Measurements from ENCODE around the gene NFE2L2. TPM values are rescaled to one million over a fixed set of nuclear protein-coding genes. Genes with fewer than 3 reads are reported as not detected.
"Not testable (repeated sequence)": the region's sequence is repeated elsewhere in the genome, so short reads cannot be mapped to it uniquely, and the experiment has no call there.

The NFE2L2 gene
- total RNA-seq, 1 experiment from 2014 or later = 24.2 TPM

DNA sequence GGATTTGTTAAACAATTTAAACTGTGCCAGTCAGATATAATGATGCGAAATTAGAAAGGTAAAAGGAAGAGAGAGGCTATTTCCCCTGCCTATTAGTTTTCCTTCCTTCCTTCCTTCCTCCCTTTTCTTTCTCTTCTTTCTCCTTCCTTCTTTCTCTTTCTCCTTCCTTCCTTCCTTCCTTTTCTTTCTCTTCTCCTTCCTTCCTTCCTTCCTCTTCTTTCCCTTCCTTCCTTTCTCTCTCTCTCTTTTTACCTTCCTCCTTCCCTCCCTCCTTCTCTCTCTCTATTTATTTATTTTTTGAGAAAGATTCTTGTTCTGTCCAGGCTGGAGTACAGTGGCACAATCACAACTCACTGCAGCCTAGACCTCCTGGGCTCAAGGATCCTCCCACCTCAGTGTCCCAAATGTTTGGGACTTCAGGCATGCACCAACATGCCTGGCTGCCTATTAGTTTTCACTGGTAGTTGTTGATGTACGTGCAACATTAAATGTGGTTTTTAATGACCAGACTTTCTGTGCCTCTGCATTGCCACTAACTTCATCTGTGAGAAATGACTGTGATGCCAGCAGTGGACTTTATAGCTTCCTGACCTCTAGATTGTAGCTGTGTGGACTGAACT, 48.7 kb upstream of the NFE2L2 start:
- Histone ChIP-seq H3K4me1 (ENCODE audit: insufficient read depth, low read length) (peaks cover 8% of the 10 kb centered on the region), H2AFZ (ENCODE audit: low read length) (no peak overlapping the region), H3K79me2 (ENCODE audit: low read length) (no peaks in the 10 kb centered on the region), H3K9me3 (ENCODE audit: low read length) (no peaks in the 10 kb centered on the region), H3K27me3 (ENCODE audit: low read length) (no peaks in the 10 kb centered on the region), H3K27ac (ENCODE audit: low read length) (no peak overlapping the region), H3K36me3 (ENCODE audit: low read depth, low read length) (no peaks in the 10 kb centered on the region), H3K9me2 (replicated peaks; ENCODE audit: low read length) (no peaks in the 10 kb centered on the region), H3F3A (ENCODE audit: low read length, unreplicated experiment) (no peaks in the 10 kb centered on the region), H3K4me3 (ENCODE audit: low read length) (no peak overlapping the region), H3K9ac (ENCODE audit: low read length) (no peak overlapping the region), H4K20me1 (ENCODE audit: low read length) (no peaks in the 10 kb centered on the region), H3K4me2 (ENCODE audit: low read length) (no peak overlapping the region)
- BruUV-seq (replicated peaks) = no TSS peak
- CTCF ChIA-PET = no interaction called here
- DNase-seq (no peak), ATAC-seq (no peak)
- intact Hi-C loops (cut with micrococcal nuclease) = no loop called here
- TF ChIP-seq, protein P1, sequence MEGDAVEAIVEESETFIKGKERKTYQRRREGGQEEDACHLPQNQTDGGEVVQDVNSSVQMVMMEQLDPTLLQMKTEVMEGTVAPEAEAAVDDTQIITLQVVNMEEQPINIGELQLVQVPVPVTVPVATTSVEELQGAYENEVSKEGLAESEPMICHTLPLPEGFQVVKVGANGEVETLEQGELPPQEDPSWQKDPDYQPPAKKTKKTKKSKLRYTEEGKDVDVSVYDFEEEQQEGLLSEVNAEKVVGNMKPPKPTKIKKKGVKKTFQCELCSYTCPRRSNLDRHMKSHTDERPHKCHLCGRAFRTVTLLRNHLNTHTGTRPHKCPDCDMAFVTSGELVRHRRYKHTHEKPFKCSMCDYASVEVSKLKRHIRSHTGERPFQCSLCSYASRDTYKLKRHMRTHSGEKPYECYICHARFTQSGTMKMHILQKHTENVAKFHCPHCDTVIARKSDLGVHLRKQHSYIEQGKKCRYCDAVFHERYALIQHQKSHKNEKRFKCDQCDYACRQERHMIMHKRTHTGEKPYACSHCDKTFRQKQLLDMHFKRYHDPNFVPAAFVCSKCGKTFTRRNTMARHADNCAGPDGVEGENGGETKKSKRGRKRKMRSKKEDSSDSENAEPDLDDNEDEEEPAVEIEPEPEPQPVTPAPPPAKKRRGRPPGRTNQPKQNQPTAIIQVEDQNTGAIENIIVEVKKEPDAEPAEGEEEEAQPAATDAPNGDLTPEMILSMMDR (conservative IDR thresholded peaks at IDR 0.05; ENCODE audit: low read depth, low read length) = no peak
- no peak for TF ChIP-seq EZH2 (IDR thresholded peaks at IDR 0.05; ENCODE audit: low read length, unreplicated experiment)
- no peak for TF ChIP-seq EZH2phosphoT487 (IDR thresholded peaks at IDR 0.05; ENCODE audit: borderline replicate concordance, low read length)
- POLR2A ChIA-PET (ENCODE audit: unreplicated experiment) = no interaction called here

DNA sequence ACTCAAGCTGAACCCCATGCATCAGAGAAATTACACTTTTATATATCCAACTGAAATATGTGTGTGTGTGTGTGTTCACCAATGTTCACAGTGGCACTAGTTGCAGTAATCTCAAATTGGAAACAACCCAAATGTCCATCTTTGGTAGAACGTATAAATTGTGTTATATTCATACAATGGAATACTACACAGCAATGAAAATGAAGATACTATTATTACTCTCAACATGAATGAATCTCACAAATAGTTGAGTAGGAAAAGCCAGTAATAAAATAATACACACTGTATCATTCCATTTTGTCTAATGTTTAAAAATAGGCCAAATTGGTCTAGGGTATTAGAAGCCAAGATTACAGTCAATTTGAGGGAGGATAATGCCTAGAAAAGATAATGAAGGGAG, 48.0 kb upstream of the NFE2L2 start:
- intact Hi-C loops (cut with micrococcal nuclease) = no loop called here
- TF ChIP-seq EZH2 (IDR thresholded peaks at IDR 0.05; ENCODE audit: low read length, unreplicated experiment) (no peak), EZH2phosphoT487 (IDR thresholded peaks at IDR 0.05; ENCODE audit: borderline replicate concordance, low read length) (no peak)
- TF ChIP-seq, protein P1 (conservative IDR thresholded peaks at IDR 0.05; ENCODE audit: low read depth, low read length) = no peak
- H3K27me3 ChIP-seq (ENCODE audit: low read length) = no peaks in the 10 kb centered on the region
- DNase-seq (no peak), ATAC-seq (no peak)
- no peaks in the 10 kb centered on the region for H3F3A ChIP-seq (ENCODE audit: low read length, unreplicated experiment)
- H3K79me2 ChIP-seq (ENCODE audit: low read length) = no peaks in the 10 kb centered on the region
- H3K4me1 ChIP-seq (ENCODE audit: insufficient read depth, low read length) = peaks cover 8% of the 10 kb centered on the region
- no peaks in the 10 kb centered on the region for H3K9me3 ChIP-seq (ENCODE audit: low read length)
- ChIA-PET POLR2A (ENCODE audit: unreplicated experiment) (no interaction called here), CTCF (no interaction called here)
- H3K9me2 ChIP-seq (replicated peaks; ENCODE audit: low read length) = no peaks in the 10 kb centered on the region
- no peaks in the 10 kb centered on the region for H3K36me3 ChIP-seq (ENCODE audit: low read depth, low read length)
- H3K27ac ChIP-seq (ENCODE audit: low read length) = no peak overlapping the region
- H3K4me3 ChIP-seq (ENCODE audit: low read length) = no peak overlapping the region
- H3K4me2 ChIP-seq (ENCODE audit: low read length) = no peak overlapping the region
- H3K9ac ChIP-seq (ENCODE audit: low read length) = no peak overlapping the region
- BruUV-seq (replicated peaks) = no TSS peak
- H2AFZ ChIP-seq (ENCODE audit: low read length) = no peak overlapping the region
- H4K20me1 ChIP-seq (ENCODE audit: low read length) = no peaks in the 10 kb centered on the region

DNA sequence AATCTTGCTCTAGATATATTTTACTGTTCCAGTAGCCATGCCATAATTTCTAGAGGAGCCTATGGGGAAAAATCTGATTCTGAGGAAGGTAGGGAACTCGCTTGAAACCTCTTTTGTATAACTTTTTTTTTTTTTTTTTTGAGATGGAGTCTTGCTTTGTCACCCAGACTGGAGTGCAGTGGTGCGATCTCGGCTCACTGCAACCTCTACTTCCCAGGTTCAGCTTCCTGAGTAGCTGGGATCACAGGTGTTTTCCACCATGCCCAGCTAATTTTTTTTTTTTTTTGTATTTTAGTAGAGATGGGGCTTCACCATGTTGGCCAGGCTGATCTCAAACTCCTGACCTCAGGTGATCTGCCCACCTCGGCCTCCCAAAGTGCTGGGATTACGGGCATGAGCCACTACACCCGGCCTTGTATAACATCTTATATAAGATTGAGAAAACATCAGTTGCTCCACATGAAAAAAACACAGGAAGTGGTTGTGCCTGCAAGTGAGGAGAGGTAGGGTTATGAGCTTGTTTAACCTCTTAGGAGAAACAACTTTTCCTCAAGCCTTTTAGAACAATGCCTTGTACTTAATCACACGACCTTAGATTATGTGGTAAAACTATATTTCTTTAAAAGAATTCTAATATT, 45.3 kb upstream of the NFE2L2 start:
- BruUV-seq (replicated peaks); intact Hi-C loops (cut with micrococcal nuclease); CTCF ChIA-PET: not testable (repeated sequence)

More for the DNA sequence above, 45.3 kb upstream of the NFE2L2 start:
- H3K27ac ChIP-seq (ENCODE audit: low read length); H3K79me2 ChIP-seq (ENCODE audit: low read length); H3K9me2 ChIP-seq (replicated peaks; ENCODE audit: low read length); H2AFZ ChIP-seq (ENCODE audit: low read length); DNase-seq; H3K9ac ChIP-seq (ENCODE audit: low read length); H4K20me1 ChIP-seq (ENCODE audit: low read length); H3K27me3 ChIP-seq (ENCODE audit: low read length); ATAC-seq; H3K9me3 ChIP-seq (ENCODE audit: low read length); POLR2A ChIA-PET (ENCODE audit: unreplicated experiment); H3F3A ChIP-seq (ENCODE audit: low read length, unreplicated experiment); H3K4me1 ChIP-seq (ENCODE audit: insufficient read depth, low read length); H3K4me3 ChIP-seq (ENCODE audit: low read length); H3K36me3 ChIP-seq (ENCODE audit: low read depth, low read length); H3K4me2 ChIP-seq (ENCODE audit: low read length): not testable (repeated sequence)

All from PC-3 (cell line).